K562 (cell line): ENCODE measurements around the gene TTC23L. TPM values are rescaled to one million over a fixed set of nuclear protein-coding genes. Genes with fewer than 3 reads are reported as not detected.

Experiments used
- DPF2 ChIP-seq: fragments of 450-650 bp; IDR thresholded peaks from 2 replicates; pipeline ENCODE4 v1.6.1; 2016
- NFIC ChIP-seq: fragments of 450-650 bp; IDR thresholded peaks from 2 replicates; pipeline ENCODE4 v1.6.1; 2017; ENCODE audit warnings: mild to moderate bottlenecking, inconsistent platforms
- NFYB ChIP-seq: IDR thresholded peaks from 2 replicates; pipeline ENCODE4 v1.6.1; 2011; ENCODE audit warnings: mild to moderate bottlenecking, moderate library complexity; ENCODE audit not compliant: insufficient read length; ENCODE audit errors: extremely low read depth
- PTRF ChIP-seq: fragments of 450-650 bp; IDR thresholded peaks from 2 replicates; pipeline ENCODE4 v1.6.1; 2016; ENCODE audit warnings: mild to moderate bottlenecking, missing genetic modification characterization, missing compliant biosample characterization
- RBM39 ChIP-seq: fragments of 200-400 bp; formaldehyde crosslinking; optimal IDR thresholded peaks from 2 replicates; pipeline ENCODE3; 2018; ENCODE audit warnings: low read depth, low read length
- SAFB2 ChIP-seq: fragments of 200-400 bp; formaldehyde crosslinking; IDR thresholded peaks from 2 replicates; pipeline ENCODE4 v1.6.1; 2018; ENCODE audit warnings: borderline replicate concordance, low read length, low read depth, moderate library complexity; ENCODE audit not compliant: severe bottlenecking
- SOX6 ChIP-seq: fragments of 450-650 bp; IDR thresholded peaks from 2 replicates; pipeline ENCODE4 v1.6.1; 2014; ENCODE audit warnings: mild to moderate bottlenecking
- TAF7 ChIP-seq: fragments of 450-650 bp; IDR thresholded peaks from 2 replicates; pipeline ENCODE4 v1.6.1; 2016; ENCODE audit warnings: missing genetic modification characterization, missing compliant biosample characterization
- ZFP30 ChIP-seq: fragments of 250-450 bp; sonication (Bioruptor Pico); IDR thresholded peaks from 2 replicates; pipeline ENCODE4 v1.8.0; 2022; ENCODE audit warnings: moderate library complexity, mild to moderate bottlenecking, inconsistent platforms, borderline replicate concordance
- ZNF785 ChIP-seq: fragments of 250-450 bp; sonication (Bioruptor Pico); IDR thresholded peaks from 2 replicates; pipeline ENCODE4 v1.4.0; 2020; ENCODE audit warnings: mild to moderate bottlenecking
- polyA plus RNA-seq, 8 experiments: library from polyadenylated mRNA; depleted of rRNA in 4 of 8; stranded (reverse) in 5 of 8; unstranded in 3 of 8; fragments of >200 nt; fragmentation: Nextera tagmentation in 2 of 8; fragmentation: Illumina TruSeq in 1 of 8; extraction: Ambion mirVana in 2 of 8; extraction: Trizol in 1 of 8; gene quantifications; 2 replicates each; pipeline versions ENCODE4 v1.2.1 to v1.2.3, GENCODE V29; 2011 to 2014; ENCODE audit warnings: inconsistent platforms in 1 of 8, missing spikeins in 1 of 8
- total RNA-seq, 7 experiments: library from RNA; depleted of rRNA in 6 of 7; stranded (reverse); fragments of >200 nt in 6 of 7; fragmentation: Illumina TruSeq in 2 of 7; extraction: Trizol in 2 of 7; gene quantifications; 2 replicates each; pipeline versions ENCODE4 v1.2.1 to v1.2.3, GENCODE V29; 2011 to 2021; ENCODE audit warnings: low replicate concordance in 1 of 7
- TF ChIP-seq, protein P1 (sequence below): fragments of 250-450 bp; sonication (Bioruptor Pico); IDR thresholded peaks from 2 replicates; pipeline ENCODE4 v1.5.0; 2022; ENCODE audit warnings: mild to moderate bottlenecking
- TF ChIP-seq, protein P2 (sequence below), 2 experiments: IDR thresholded peaks; 2 replicates each; pipeline ENCODE4 v1.6.1; 2012; ENCODE audit warnings: improper control_type of control experiment in 2 of 2, low read depth in 2 of 2, low read length in 2 of 2, borderline replicate concordance in 1 of 2
- TF ChIP-seq, protein P3 (sequence below): fragments of 450-650 bp; IDR thresholded peaks from 2 replicates; pipeline ENCODE4 v1.6.1; 2016; ENCODE audit warnings: mild to moderate bottlenecking, moderate library complexity

Gene TTC23L
- total and polyA plus RNA-seq, 9 of the 15 experiments (the other 6 are each of a cell fraction or from before 2014, with no cell fraction given), result 0.03 to 0.32 (median 0.14) TPM; not detected in 2

DNA sequence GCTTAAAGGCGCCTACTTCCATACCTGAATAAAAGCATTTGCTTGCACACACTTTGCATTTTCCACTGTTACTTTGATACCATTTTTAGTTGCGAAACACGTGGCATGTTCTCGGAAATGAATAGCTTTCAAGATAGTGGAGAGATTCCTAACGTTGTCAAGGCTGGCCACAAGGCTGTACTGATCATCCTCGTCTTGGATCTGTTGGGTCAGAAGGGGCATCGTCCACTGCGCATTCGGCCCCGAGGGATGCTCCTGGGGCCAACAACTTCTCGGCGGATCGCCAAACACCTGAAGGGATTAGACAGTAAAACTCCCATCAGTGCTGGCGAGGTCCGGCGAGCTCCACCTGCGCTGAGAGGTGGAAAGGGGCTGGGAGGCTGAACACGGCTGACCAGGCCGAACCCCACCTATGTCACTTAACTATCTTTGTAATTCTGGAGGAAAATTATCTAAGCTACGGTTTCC lies 75.7 kb downstream of the TTC23L start (continued):
- TF ChIP-seq, protein P1, sequence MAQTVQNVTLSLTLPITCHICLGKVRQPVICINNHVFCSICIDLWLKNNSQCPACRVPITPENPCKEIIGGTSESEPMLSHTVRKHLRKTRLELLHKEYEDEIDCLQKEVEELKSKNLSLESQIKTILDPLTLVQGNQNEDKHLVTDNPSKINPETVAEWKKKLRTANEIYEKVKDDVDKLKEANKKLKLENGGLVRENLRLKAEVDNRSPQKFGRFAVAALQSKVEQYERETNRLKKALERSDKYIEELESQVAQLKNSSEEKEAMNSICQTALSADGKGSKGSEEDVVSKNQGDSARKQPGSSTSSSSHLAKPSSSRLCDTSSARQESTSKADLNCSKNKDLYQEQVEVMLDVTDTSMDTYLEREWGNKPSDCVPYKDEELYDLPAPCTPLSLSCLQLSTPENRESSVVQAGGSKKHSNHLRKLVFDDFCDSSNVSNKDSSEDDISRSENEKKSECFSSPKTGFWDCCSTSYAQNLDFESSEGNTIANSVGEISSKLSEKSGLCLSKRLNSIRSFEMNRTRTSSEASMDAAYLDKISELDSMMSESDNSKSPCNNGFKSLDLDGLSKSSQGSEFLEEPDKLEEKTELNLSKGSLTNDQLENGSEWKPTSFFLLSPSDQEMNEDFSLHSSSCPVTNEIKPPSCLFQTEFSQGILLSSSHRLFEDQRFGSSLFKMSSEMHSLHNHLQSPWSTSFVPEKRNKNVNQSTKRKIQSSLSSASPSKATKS (CRISPR knock-in tag), result no peak
- TF ChIP-seq ZNF785 (CRISPR knock-in tag) (no peak), PTRF (no peak), DPF2 (peak; percentile 36; the same call in 1 of the 2 replicates), NFYB (no peak), RBM39 (no peak), SAFB2 (no peak), TAF7 (tag) (no peak), NFIC (peak; percentile 29), ZFP30 (CRISPR knock-in tag) (no peak), SOX6 (no peak)
- TF ChIP-seq, protein P2, sequence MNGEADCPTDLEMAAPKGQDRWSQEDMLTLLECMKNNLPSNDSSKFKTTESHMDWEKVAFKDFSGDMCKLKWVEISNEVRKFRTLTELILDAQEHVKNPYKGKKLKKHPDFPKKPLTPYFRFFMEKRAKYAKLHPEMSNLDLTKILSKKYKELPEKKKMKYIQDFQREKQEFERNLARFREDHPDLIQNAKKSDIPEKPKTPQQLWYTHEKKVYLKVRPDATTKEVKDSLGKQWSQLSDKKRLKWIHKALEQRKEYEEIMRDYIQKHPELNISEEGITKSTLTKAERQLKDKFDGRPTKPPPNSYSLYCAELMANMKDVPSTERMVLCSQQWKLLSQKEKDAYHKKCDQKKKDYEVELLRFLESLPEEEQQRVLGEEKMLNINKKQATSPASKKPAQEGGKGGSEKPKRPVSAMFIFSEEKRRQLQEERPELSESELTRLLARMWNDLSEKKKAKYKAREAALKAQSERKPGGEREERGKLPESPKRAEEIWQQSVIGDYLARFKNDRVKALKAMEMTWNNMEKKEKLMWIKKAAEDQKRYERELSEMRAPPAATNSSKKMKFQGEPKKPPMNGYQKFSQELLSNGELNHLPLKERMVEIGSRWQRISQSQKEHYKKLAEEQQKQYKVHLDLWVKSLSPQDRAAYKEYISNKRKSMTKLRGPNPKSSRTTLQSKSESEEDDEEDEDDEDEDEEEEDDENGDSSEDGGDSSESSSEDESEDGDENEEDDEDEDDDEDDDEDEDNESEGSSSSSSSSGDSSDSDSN (IDR thresholded peaks at IDR 0.05; ENCODE audit: borderline replicate concordance in 1 of 2, low read depth in 2 of 2, low read length in 2 of 2), result 0 out of 4 replicates have a peak, but pooled peaks of 1 of the 2 experiments have one; percentile 50
- TF ChIP-seq, protein P3, sequence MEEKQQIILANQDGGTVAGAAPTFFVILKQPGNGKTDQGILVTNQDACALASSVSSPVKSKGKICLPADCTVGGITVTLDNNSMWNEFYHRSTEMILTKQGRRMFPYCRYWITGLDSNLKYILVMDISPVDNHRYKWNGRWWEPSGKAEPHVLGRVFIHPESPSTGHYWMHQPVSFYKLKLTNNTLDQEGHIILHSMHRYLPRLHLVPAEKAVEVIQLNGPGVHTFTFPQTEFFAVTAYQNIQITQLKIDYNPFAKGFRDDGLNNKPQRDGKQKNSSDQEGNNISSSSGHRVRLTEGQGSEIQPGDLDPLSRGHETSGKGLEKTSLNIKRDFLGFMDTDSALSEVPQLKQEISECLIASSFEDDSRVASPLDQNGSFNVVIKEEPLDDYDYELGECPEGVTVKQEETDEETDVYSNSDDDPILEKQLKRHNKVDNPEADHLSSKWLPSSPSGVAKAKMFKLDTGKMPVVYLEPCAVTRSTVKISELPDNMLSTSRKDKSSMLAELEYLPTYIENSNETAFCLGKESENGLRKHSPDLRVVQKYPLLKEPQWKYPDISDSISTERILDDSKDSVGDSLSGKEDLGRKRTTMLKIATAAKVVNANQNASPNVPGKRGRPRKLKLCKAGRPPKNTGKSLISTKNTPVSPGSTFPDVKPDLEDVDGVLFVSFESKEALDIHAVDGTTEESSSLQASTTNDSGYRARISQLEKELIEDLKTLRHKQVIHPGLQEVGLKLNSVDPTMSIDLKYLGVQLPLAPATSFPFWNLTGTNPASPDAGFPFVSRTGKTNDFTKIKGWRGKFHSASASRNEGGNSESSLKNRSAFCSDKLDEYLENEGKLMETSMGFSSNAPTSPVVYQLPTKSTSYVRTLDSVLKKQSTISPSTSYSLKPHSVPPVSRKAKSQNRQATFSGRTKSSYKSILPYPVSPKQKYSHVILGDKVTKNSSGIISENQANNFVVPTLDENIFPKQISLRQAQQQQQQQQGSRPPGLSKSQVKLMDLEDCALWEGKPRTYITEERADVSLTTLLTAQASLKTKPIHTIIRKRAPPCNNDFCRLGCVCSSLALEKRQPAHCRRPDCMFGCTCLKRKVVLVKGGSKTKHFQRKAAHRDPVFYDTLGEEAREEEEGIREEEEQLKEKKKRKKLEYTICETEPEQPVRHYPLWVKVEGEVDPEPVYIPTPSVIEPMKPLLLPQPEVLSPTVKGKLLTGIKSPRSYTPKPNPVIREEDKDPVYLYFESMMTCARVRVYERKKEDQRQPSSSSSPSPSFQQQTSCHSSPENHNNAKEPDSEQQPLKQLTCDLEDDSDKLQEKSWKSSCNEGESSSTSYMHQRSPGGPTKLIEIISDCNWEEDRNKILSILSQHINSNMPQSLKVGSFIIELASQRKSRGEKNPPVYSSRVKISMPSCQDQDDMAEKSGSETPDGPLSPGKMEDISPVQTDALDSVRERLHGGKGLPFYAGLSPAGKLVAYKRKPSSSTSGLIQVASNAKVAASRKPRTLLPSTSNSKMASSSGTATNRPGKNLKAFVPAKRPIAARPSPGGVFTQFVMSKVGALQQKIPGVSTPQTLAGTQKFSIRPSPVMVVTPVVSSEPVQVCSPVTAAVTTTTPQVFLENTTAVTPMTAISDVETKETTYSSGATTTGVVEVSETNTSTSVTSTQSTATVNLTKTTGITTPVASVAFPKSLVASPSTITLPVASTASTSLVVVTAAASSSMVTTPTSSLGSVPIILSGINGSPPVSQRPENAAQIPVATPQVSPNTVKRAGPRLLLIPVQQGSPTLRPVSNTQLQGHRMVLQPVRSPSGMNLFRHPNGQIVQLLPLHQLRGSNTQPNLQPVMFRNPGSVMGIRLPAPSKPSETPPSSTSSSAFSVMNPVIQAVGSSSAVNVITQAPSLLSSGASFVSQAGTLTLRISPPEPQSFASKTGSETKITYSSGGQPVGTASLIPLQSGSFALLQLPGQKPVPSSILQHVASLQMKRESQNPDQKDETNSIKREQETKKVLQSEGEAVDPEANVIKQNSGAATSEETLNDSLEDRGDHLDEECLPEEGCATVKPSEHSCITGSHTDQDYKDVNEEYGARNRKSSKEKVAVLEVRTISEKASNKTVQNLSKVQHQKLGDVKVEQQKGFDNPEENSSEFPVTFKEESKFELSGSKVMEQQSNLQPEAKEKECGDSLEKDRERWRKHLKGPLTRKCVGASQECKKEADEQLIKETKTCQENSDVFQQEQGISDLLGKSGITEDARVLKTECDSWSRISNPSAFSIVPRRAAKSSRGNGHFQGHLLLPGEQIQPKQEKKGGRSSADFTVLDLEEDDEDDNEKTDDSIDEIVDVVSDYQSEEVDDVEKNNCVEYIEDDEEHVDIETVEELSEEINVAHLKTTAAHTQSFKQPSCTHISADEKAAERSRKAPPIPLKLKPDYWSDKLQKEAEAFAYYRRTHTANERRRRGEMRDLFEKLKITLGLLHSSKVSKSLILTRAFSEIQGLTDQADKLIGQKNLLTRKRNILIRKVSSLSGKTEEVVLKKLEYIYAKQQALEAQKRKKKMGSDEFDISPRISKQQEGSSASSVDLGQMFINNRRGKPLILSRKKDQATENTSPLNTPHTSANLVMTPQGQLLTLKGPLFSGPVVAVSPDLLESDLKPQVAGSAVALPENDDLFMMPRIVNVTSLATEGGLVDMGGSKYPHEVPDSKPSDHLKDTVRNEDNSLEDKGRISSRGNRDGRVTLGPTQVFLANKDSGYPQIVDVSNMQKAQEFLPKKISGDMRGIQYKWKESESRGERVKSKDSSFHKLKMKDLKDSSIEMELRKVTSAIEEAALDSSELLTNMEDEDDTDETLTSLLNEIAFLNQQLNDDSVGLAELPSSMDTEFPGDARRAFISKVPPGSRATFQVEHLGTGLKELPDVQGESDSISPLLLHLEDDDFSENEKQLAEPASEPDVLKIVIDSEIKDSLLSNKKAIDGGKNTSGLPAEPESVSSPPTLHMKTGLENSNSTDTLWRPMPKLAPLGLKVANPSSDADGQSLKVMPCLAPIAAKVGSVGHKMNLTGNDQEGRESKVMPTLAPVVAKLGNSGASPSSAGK, result peak; percentile 54; the same call in 1 of the 2 replicates
